ENCODE data around the gene CDCP2.

GRCh38 chr1:54109129-54110090 lies 43.4 kb downstream of the CDCP2 start:
- TF ChIP-seq CTCF (conservative IDR thresholded peaks at IDR 0.05; ENCODE audit: low read depth, low read length) (no peak), EZH2 (IDR thresholded peaks at IDR 0.05; ENCODE audit: low read length, unreplicated experiment) (no peak)

Measured in PC-3 (cell line).